B cell (primary cell): ENCODE measurements around the gene PDE6B.

Source experiments
- CTCF ChIP-seq: fragments of 200-600 bp; IDR thresholded peaks from one replicate; pipeline ENCODE4 v1.8.0; 2022; ENCODE audit warnings: antibody characterized with exemption, mild to moderate bottlenecking
- EZH2 ChIP-seq: IDR thresholded peaks from 2 replicates; pipeline ENCODE4 v1.6.1; 2012; ENCODE audit warnings: borderline replicate concordance, low read depth, mild to moderate bottlenecking, moderate library complexity, low read length; ENCODE audit not compliant: insufficient read depth, poor library complexity, severe bottlenecking

- TF ChIP-seq CTCF (no peak), EZH2 (no peak)
Observed at GRCh38 chr4:628311-628741, 3.0 kb downstream of the PDE6B start.
